Measurements from ENCODE around the gene FOXI1.

DNA sequence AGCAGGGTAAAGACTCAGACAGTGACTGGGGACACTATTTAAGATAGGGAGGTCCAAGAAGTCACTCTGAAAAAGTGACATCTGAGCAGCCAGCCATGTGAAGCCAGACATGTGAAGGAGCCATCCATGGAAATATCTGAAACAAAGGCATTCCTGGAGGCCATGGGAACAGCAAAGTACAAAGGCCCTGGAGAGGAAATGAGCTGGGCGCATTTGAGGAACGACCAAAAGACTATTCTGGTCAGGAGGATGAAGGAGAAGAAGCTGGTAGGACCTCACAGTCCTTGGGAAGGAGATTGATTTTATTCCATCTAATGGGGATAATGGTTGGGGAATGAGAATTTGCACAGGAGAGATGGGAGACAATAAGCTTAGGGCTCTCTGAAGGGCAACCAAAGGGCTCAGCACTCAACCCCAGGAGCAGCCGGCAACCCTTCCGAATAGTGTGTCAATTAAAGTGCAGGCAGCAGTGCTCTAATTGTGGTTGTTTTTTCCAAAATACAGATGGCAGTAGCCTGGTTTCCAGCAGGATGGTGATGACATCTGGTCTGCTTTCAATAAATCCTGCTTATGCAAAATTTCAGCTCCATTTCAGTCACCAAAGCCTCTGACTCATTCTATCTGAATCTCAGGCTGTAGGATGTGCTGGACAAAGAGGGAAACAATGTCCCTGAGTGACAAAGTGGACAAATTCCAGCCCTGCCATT is 26.7 kb downstream of the FOXI1 start:
- TF ChIP-seq, protein P1, sequence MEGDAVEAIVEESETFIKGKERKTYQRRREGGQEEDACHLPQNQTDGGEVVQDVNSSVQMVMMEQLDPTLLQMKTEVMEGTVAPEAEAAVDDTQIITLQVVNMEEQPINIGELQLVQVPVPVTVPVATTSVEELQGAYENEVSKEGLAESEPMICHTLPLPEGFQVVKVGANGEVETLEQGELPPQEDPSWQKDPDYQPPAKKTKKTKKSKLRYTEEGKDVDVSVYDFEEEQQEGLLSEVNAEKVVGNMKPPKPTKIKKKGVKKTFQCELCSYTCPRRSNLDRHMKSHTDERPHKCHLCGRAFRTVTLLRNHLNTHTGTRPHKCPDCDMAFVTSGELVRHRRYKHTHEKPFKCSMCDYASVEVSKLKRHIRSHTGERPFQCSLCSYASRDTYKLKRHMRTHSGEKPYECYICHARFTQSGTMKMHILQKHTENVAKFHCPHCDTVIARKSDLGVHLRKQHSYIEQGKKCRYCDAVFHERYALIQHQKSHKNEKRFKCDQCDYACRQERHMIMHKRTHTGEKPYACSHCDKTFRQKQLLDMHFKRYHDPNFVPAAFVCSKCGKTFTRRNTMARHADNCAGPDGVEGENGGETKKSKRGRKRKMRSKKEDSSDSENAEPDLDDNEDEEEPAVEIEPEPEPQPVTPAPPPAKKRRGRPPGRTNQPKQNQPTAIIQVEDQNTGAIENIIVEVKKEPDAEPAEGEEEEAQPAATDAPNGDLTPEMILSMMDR (IDR thresholded peaks at IDR 0.05): no peak
- no peak for TF ChIP-seq POLR2A (IDR thresholded peaks at IDR 0.05)
